ENCODE measurements around the gene JARID2.

DNA sequence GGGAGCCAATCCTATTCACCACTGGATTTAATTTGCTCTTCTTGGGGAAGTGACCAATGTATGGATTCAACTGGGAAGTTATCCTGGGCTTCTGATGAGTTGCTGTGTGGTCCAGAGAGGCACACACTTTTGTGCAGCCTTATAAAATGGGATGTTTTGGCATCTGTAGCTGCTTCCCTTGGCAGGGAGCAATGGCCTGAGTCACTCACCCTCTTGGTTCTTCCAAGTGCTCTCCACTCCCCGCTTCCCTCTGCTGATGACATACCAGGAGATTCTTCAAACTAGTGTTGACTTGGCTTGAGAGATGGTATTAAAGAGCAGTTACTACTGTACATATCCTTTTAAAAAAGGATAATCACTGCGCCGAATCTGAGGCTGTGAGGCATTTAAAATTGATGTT is 105.8 kb downstream of the JARID2 start:
- TF ChIP-seq, protein P1, sequence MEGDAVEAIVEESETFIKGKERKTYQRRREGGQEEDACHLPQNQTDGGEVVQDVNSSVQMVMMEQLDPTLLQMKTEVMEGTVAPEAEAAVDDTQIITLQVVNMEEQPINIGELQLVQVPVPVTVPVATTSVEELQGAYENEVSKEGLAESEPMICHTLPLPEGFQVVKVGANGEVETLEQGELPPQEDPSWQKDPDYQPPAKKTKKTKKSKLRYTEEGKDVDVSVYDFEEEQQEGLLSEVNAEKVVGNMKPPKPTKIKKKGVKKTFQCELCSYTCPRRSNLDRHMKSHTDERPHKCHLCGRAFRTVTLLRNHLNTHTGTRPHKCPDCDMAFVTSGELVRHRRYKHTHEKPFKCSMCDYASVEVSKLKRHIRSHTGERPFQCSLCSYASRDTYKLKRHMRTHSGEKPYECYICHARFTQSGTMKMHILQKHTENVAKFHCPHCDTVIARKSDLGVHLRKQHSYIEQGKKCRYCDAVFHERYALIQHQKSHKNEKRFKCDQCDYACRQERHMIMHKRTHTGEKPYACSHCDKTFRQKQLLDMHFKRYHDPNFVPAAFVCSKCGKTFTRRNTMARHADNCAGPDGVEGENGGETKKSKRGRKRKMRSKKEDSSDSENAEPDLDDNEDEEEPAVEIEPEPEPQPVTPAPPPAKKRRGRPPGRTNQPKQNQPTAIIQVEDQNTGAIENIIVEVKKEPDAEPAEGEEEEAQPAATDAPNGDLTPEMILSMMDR (optimal IDR thresholded peaks at IDR 0.05 in 1 of 3, IDR thresholded peaks at IDR 0.05 in 1 of 3, conservative IDR thresholded peaks at IDR 0.05 in 1 of 3; ENCODE audit: extremely low read depth in 1 of 3, insufficient read depth in 2 of 3, low read length in 3 of 3), result no peak
- TF ChIP-seq EZH2 (IDR thresholded peaks at IDR 0.05; ENCODE audit: low read length), result no peak

Measured in keratinocyte (primary cell).